ENCODE results near the gene SSH2.

- no peak for TF ChIP-seq CTCF (IDR thresholded peaks at IDR 0.05)
- no peak for TF ChIP-seq POLR2A (IDR thresholded peaks at IDR 0.05)
Measured at GRCh38 chr17:29693751-29694150, 236.3 kb downstream of the SSH2 start.

All from thyroid gland (tissue), 4 donors.